Measurements from ENCODE around the gene SCAMP1. TPM values are rescaled to one million over a fixed set of nuclear protein-coding genes. Genes with fewer than 3 reads are reported as not detected.

The SCAMP1 gene
- total RNA-seq, 1 experiment from 2014 or later = 36.0 TPM

GRCh38 chr5:78326930-78327329, 33.5 kb upstream of the SCAMP1 start:
- Histone ChIP-seq H3K14ac (ENCODE audit: insufficient read depth, low read length) (no peak overlapping the region), H2BK5ac (ENCODE audit: insufficient read length, low read length) (no peak overlapping the region), H3K4me2 (ENCODE audit: insufficient read depth, insufficient read length, low read length) (no peak overlapping the region), H3K4me1 (ENCODE audit: insufficient read depth, low read length) (no peaks in the 10 kb centered on the region; the same call in 1 of the 2 replicates), H3K23me2 (ENCODE audit: insufficient read length, low read depth, low read length, poor library complexity, severe bottlenecking) (no peaks in the 10 kb centered on the region), H3K79me1 (ENCODE audit: insufficient read depth, low read depth, low read length, poor library complexity, severe bottlenecking) (no peaks in the 10 kb centered on the region), H3K9ac (ENCODE audit: extremely low read depth, insufficient read length, low read length) (no peak overlapping the region), H3K27ac (ENCODE audit: insufficient read length, low read depth, low read length) (no peak overlapping the region), H3K79me2 (ENCODE audit: insufficient read depth, low read length) (no peaks in the 10 kb centered on the region), H4K8ac (replicated peaks; ENCODE audit: insufficient read length, low read depth, low read length) (no peak overlapping the region), H3K9me3 (ENCODE audit: control insufficient read depth, low read depth, low read length) (no peaks in the 10 kb centered on the region), H2AFZ (ENCODE audit: low read length) (no peak overlapping the region), H3K23ac (ENCODE audit: insufficient read length, low read depth, low read length) (no peak overlapping the region), H2BK20ac (ENCODE audit: low read depth, low read length, poor library complexity, severe bottlenecking) (no peak overlapping the region), H4K91ac (ENCODE audit: insufficient read length, low read depth, low read length) (no peak overlapping the region), H3K27me3 (ENCODE audit: insufficient read depth, low read length) (no peaks in the 10 kb centered on the region), H2AK5ac (ENCODE audit: insufficient read length, low read length) (no peak overlapping the region), H2BK15ac (ENCODE audit: low read depth, low read length) (no peak overlapping the region), H4K20me1 (ENCODE audit: control insufficient read depth, insufficient read depth, insufficient read length) (no peaks in the 10 kb centered on the region), H3K4ac (ENCODE audit: low read depth, low read length) (no peak overlapping the region), H2BK12ac (ENCODE audit: insufficient read length, low read depth, low read length) (no peak overlapping the region), H3K18ac (ENCODE audit: insufficient read length, low read depth, low read length) (no peak overlapping the region), H2BK120ac (ENCODE audit: low read depth, low read length, poor library complexity, severe bottlenecking) (no peak overlapping the region), H4K5ac (ENCODE audit: insufficient read length, low read depth, low read length) (no peak overlapping the region), H3K56ac (ENCODE audit: insufficient read length, low read depth, low read length) (no peak overlapping the region), H3T11ph (ENCODE audit: low read length) (no peak overlapping the region)
- Mint-ChIP-seq H3K9me3 (no peaks in the 10 kb centered on the region), H3K27me3 (ENCODE audit: low read depth) (peaks cover 6% of the 10 kb centered on the region), H3K27ac (no peak overlapping the region), H3K4me3 (no peak overlapping the region), H3K36me3 (ENCODE audit: insufficient read depth in 1 of 3, low read depth in 3 of 3) (no peaks in the 10 kb centered on the region), H3K4me1 (peaks cover 23 to 27% of the 10 kb centered on the region in 2 experiments)
- no peak for DNase-seq
- no CpG with 5 or more reads among the region's 3 CpGs for WGBS (ENCODE audit: extremely low coverage, insufficient read length, low lambda C conversion rate)
- TF ChIP-seq CTCF (conservative IDR thresholded peaks at IDR 0.05) = no peak
